SKM-1 treated with dmso at 0.1 percent for 144 hours (cell line): ENCODE measurements around the gene SMIM31.

ENCODE experiments used
- DNase-seq: peaks from one replicate; lab custom pipeline; 2025; ENCODE audit not compliant: unreplicated experiment; lab: John Stamatoyannopoulos, UW

SMIM31 gene

GRCh38 chr4:164780839-164781238 is 26.9 kb downstream of the SMIM31 start:
- no peak for DNase-seq

DNA sequence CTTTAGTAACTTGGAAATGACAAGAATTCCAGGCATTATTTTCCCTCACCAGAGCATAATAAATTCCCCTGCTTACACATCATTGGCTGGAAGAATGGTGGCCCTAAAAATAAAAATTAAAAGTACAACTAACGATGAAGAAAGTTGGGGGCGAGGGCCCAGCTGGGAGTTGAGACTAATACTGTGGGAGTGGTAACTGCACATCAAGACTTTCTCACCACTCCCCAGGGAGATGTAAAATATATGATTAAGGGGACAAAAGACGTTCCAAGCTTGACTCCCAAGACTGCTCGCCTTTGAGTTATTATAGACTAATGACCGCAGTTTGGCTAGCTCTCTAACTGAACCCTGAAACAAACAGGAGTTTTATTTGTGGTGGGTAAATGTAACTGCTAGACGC is 30.0 kb downstream of the SMIM31 start:
- no peak for DNase-seq

DNA sequence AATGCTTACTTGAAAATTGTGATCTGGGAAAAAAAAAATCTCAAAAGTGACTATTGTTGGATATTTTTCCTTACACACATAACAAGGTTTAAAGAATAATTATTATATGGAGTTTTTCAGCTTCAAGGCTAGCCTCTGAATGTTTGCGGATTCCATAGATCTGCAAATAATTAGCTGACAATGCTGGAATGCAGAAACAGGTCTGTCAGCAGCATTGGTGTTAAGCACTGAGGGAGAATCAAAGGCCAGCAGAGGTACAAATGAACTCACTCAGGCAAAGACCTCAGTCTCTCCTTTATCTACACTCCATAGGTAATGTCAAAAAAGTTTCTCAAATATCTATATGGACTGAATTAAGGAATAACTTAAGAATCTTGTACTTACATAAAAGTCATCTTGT is 35.1 kb downstream of the SMIM31 start:
- no peak for DNase-seq

DNA sequence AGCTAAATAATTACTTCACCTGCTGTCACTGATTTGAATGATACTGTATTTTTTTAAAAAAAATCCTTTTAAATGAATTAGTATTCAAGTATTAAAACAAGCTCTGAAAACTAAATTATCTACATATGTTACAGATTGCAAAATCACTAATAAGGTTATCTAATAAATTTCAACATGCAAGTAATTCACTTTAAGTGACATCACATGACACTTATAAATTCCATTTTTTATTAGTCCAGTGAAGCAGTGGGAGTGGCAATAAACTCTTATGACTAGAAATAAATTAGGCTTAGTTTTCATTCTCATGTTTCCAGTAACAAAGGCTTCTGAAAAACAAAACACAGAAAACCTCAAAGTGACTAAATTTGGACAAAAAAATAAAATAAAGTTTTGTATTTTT is 36.3 kb downstream of the SMIM31 start:
- no peak for DNase-seq

DNA sequence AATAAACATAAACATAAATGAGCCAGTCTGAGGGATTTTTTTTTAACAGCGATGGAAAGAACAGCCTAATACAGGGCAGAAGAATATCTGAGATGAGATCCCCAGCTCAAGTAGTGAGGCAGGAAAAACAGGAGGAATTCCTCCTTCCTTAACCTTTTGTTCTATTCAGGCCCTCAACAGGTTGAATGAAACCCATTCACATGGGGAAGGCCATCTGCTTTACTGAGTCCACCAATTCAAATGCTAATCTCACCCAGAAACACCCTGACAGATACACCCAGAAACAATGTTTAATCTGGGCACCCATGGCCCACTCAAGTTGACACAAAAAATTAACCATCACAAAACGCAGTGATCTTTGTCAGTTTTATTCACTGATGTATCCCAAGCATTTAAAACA is 45.5 kb downstream of the SMIM31 start:
- DNase-seq = no peak

GRCh38 chr4:164800786-164801185 is 46.9 kb downstream of the SMIM31 start:
- no peak for DNase-seq

DNA sequence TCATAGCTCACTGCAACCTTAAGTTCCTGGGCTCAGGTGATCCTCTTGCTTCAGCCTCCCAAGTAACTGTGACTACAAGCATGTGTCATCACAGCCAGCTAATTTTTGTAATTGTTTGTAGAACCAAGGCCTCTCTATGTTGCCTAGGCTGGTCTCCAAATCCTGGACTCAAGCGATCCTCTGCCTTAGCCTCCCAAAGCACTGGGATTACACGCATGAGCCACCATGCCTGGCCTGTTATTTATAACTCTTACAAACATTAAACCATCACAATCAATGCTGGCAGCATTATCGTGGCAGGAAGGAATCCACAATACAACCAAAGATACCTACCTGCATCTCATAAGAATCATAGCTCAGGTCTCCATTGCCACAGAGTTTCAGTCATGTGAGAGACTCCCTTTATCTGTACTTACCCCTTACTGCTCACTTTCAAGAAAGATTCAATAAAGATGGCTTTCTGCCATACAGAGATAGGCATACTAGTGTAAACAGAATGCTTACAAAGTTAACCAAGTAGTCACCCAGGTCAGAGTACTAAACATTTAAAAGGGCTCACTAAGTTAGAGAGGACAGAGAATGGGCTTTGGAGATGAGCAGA is 48.5 kb downstream of the SMIM31 start:
- no peak for DNase-seq

- no peak for DNase-seq
Observed at GRCh38 chr4:164803702-164804101, 49.8 kb downstream of the SMIM31 start.

DNA sequence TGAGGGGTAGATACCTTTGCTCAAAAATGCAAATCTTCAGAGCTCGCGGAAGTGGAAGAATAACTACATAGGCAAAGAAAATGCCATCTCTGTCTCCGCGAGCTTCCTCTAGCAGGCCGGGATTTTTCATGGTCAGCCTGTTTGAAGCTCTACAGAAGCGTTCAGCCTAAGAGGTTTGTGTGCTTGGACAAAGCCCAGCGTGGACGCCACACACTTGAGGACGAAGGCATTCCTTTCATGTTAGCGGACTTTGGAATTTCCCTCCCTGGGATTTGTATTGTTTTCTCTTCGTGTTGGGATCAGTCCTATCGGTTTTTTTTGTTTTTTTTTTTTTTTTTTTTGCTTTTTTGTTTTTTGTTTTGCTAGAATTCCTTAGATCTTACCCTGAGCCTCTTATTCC is 53.7 kb downstream of the SMIM31 start:
- no peak for DNase-seq

- DNase-seq = no peak
Observed at GRCh38 chr4:164813554-164813953, 59.6 kb downstream of the SMIM31 start.

DNA sequence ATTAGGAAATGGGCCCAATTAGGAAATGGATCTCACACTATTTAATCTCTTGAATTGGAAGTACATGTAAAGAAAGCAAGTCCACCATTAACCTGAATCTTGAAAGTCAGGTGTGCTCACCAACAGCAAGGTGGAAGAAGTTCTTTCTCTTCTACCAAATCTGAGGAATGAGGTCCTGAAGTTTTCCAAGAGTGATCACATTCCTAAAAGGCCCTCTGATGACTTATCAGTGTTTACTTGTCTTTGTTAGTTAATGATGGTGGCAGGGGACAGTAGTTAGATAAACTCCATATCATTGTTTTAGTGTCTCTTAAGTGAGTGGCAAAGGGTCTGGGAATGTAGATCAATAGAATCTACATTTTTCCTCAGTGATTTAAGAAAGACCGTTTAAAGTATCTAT is 61.8 kb downstream of the SMIM31 start:
- DNase-seq = no peak

DNA sequence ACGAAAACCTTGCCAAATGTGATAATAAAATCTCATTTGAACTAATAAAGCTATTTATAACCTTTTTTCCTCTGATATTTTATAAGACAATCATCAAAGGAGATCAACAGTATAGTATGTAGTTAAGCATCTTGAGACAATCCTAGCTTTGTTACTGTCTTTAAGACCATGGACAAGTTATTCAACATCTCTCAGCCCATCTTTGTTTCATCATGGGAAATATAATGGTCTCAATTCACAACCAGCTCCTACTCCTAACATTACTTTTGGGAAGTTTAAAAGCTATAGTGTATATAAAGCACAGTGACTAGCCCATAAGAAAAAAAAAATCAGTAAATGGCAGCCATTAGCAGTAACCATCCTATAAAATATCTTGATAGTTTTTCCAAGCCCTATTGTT is 65.4 kb downstream of the SMIM31 start:
- no peak for DNase-seq

GRCh38 chr4:164821711-164822110 is 67.8 kb downstream of the SMIM31 start:
- no peak for DNase-seq

DNA sequence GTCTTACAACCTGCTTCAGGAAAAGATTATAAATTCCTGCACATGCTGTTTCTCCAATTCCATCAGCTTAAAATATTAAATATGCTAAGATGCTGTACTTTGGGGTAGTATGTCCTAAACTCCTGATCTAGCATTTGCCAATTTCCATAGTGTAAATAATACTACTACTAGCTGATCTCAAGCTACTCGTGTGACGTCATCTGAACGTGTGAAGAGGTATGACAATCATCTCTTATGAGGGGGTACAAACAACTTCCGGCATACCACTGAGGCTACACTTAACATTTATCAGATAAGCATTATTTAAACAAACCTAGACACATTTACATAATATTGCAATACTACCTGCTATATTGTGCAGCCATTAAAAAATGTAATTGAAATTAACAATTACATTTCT is 70.7 kb downstream of the SMIM31 start:
- no peak for DNase-seq

DNA sequence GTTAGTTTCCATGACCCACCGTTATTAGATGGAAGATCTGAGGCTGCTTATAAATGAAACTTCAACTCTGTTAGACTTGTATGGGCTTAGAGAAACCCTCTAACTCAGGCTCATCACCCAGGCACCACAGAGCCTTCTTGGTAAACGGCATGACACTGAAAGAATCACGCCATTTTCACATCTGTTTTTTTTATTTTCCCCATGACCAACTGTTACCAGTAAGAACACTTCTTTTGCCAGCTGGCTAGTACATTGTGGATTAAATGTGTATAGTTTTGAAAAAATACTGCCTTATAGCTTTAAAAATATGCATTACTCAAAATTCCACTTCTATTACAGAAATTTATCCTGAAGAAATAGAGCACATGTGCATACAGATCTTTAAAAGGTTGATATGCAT is 75.0 kb downstream of the SMIM31 start:
- DNase-seq = no peak

DNA sequence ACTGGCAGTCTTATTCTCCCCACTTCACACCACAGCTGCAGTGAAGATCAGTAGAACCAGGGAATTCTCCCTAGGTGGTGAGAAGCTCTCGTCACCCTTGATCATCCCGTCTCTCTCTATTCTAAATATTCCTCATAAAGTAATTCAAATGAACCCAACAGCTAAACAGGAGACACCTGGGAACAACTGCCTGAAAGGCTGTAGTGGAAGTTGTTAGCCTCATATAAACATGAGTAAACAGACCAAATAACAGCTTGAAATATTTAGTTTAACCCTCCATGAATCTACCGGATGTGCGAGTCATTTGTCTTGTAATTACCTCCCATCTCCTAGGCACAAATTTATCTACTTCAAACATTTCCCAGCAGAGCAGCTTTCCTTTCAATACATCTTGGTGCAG is 92.6 kb downstream of the SMIM31 start:
- no peak for DNase-seq

DNA sequence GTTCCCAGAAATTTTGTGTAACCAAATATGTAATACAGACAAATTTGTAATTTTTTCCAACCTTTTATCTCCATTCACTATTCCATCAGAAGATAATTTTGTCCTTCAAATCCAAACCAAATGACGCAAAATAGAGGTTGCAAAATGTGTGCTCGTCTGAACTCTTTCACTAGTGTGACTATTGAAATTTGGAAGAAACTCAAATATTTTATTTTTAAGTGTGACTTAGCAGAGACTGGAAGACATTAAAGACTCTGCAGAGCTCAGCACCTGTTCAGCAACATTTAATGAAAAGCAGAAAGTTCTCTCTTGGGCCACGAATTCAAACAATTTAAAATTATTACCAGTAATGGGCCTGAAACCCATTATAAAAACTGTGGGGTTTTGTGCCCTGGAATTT is 93.1 kb downstream of the SMIM31 start:
- DNase-seq = no peak

DNA sequence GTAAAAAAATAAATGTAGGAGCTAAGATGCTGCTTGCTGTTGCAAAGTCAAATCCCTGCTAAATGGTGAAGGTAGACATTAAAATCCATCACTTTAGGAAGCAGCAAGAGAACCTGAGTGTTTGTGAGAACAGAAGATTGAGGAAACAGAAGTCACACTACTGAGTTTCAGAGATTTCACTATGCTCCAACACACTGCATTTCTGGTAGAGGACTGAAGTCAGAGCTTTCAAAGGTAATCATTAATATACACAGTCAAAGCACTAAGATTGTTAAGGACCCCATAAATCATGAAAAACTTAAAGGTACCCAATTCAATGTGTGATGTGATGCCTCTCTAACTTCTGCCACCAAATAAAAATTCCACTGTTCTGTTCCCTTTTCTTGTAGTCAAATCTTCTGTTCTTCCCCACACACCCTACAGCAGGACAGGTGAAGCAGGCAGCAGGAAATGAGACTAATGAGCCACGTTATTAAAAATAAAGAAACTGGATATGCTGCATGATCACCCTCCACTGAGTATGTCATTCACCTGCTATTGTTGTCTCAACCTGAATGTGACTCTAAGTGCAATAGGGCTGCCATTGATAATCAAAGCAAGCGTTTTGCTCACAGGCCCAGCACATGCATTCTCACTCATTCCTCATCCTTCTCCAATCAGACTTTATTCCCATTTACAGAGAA is 94.2 kb downstream of the SMIM31 start:
- DNase-seq = no peak
